Skeletal muscle satellite cell (primary cell): ENCODE measurements around the gene CKS1B. TPM values are rescaled to one million over a fixed set of nuclear protein-coding genes. Genes with fewer than 3 reads are reported as not detected.

Source experiments
- H3K27me3 ChIP-seq: 2 replicates; pipeline ENCODE4 v1.7.0; 2013; ENCODE audit warnings: low read length; ENCODE audit not compliant: control insufficient read depth, insufficient read depth
- H3K36me3 ChIP-seq: 2 replicates; pipeline ENCODE4 v1.7.0; 2013; ENCODE audit warnings: mild to moderate bottlenecking, control low read depth, low read length; ENCODE audit not compliant: insufficient read depth
- H3K4me1 ChIP-seq: 2 replicates; pipeline ENCODE4 v1.7.0; 2013; ENCODE audit warnings: low read length; ENCODE audit not compliant: control insufficient read depth, insufficient read depth
- H3K4me2 ChIP-seq: 2 replicates; pipeline ENCODE4 v1.7.0; 2013; ENCODE audit warnings: mild to moderate bottlenecking, low read length
- H3K4me3 ChIP-seq: 2 replicates; pipeline ENCODE4 v1.7.0; 2013; ENCODE audit warnings: low read length
- H3K9ac ChIP-seq: 2 replicates; pipeline ENCODE4 v1.7.0; 2013; ENCODE audit warnings: mild to moderate bottlenecking, low read depth, low read length, moderate library complexity
- H3K9me3 ChIP-seq: replicated peaks from 2 replicates; pipeline ENCODE4 v1.7.0; 2013; ENCODE audit warnings: mild to moderate bottlenecking, control low read depth, low read length
- total RNA-seq: library from RNA; depleted of rRNA; stranded (reverse); fragments of >200 nt; gene quantifications from 2 replicates; pipeline ENCODE4 v1.2.3, GENCODE V29; 2012; rRNA removed

CKS1B gene
- 51.0 and 66.0 TPM in 2 replicates for total RNA-seq

- no peaks in the 10 kb centered on the region for H3K9me3 ChIP-seq
- peaks cover 5% of the 10 kb centered on the region for H3K36me3 ChIP-seq
- H3K4me1 ChIP-seq = peaks cover 39% of the 10 kb centered on the region
- H3K4me2 ChIP-seq = peak within 1 kb of the TSS; percentile 97
- peak within 1 kb of the TSS; percentile 94 for H3K9ac ChIP-seq
- H3K4me3 ChIP-seq = peak within 1 kb of the TSS; percentile 78
- H3K27me3 ChIP-seq = no peaks in the 10 kb centered on the region
Observed at GRCh38 chr1:154974102-154974807, at the start of gene CKS1B. TSS of gene CKS1B (plus strand) at chr1:154974681. CDS start at chr1:154974746, 65 bp downstream.

GRCh38 chr1:154925335-154926170 lies 48.9 kb upstream of the CKS1B start:
- no peak overlapping the region for H3K9ac ChIP-seq
- H3K9me3 ChIP-seq = no peaks in the 10 kb centered on the region
- peaks cover 37% of the 10 kb centered on the region for H3K36me3 ChIP-seq
- H3K27me3 ChIP-seq = no peaks in the 10 kb centered on the region
- no peaks in the 10 kb centered on the region for H3K4me1 ChIP-seq
- no peak overlapping the region for H3K4me2 ChIP-seq
- no peak overlapping the region for H3K4me3 ChIP-seq

GRCh38 chr1:154926201-154926600 lies 48.3 kb upstream of the CKS1B start:
- Histone ChIP-seq H3K36me3 (peaks cover 37% of the 10 kb centered on the region), H3K27me3 (no peaks in the 10 kb centered on the region), H3K4me1 (no peaks in the 10 kb centered on the region), H3K9me3 (no peaks in the 10 kb centered on the region), H3K4me2 (no peak overlapping the region), H3K4me3 (no peak overlapping the region), H3K9ac (no peak overlapping the region)

DNA sequence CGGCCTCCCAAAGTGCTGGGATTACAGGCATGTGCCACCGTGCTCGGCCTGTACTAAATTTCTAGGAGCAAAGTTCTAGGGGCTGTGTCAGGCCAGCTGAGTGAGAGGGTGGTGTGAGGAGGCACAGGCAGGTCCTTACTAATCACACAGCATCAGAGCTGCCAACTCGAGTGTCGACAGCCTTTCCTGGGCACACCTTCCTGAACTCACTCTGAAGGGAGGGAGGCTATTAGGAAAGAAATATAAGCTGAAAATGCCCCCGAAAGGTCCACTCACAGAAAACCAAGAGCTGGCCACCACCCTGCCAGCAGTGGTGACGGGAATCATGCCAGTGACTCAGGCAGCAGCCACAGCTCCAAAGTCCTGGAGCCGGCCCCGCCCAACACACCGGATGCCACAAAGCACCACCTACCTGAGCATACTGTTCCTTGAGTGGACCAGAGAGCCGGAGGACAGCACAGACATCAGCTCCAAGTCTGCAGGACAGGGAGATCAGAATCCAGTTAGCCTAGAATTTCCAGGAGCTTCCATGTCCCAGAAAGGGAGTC lies 42.5 kb upstream of the CKS1B start:
- Histone ChIP-seq H3K27me3 (no peaks in the 10 kb centered on the region), H3K36me3 (peaks cover 5% of the 10 kb centered on the region), H3K9me3 (no peaks in the 10 kb centered on the region), H3K4me1 (peaks cover 5% of the 10 kb centered on the region), H3K4me2 (no peak overlapping the region), H3K4me3 (no peak overlapping the region), H3K9ac (no peak overlapping the region)

DNA sequence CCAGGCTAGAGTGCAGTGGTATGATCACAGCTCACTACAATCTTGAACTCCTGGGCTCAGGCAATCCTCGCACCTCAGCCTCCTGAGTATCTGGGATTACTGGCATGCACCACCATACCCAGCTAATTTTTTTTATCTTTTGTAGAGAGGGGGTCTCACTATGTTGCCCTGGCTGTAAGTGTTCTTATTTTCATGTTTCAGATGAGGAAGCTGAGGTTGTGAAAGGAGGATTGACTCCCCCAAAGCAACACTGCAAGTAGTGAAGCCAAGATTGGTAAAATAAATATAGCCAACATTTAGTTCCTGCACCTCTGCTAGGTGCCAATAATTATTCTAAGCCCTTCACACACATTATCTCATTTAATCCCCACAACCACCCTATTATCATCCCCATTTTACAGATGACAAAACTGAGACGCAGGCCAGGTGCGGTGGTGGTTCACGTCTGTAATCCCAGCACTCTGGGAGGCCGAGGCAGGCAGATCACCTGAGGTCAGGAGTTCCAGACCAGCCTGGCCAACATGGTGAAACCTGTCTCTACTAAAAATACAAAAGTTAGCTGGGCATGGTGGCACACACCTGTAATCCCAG lies 40.0 kb upstream of the CKS1B start:
- H3K36me3 ChIP-seq = no peaks in the 10 kb centered on the region
- H3K9me3 ChIP-seq = no peaks in the 10 kb centered on the region
- H3K4me1 ChIP-seq = peaks cover 12% of the 10 kb centered on the region
- no peaks in the 10 kb centered on the region for H3K27me3 ChIP-seq
- H3K4me3 ChIP-seq = no peak overlapping the region
- H3K4me2 ChIP-seq = no peak overlapping the region
- H3K9ac ChIP-seq = no peak overlapping the region

- no peaks in the 10 kb centered on the region for H3K9me3 ChIP-seq
- peak overlapping the region; percentile 93 for H3K4me2 ChIP-seq
- peak overlapping the region; percentile 95 for H3K9ac ChIP-seq
- H3K4me3 ChIP-seq = peak overlapping the region; percentile 81
- peaks cover 12% of the 10 kb centered on the region for H3K4me1 ChIP-seq
- no peaks in the 10 kb centered on the region for H3K36me3 ChIP-seq
- H3K27me3 ChIP-seq = no peaks in the 10 kb centered on the region
Observed at GRCh38 chr1:154935749-154936554, 38.5 kb upstream of the CKS1B start.

DNA sequence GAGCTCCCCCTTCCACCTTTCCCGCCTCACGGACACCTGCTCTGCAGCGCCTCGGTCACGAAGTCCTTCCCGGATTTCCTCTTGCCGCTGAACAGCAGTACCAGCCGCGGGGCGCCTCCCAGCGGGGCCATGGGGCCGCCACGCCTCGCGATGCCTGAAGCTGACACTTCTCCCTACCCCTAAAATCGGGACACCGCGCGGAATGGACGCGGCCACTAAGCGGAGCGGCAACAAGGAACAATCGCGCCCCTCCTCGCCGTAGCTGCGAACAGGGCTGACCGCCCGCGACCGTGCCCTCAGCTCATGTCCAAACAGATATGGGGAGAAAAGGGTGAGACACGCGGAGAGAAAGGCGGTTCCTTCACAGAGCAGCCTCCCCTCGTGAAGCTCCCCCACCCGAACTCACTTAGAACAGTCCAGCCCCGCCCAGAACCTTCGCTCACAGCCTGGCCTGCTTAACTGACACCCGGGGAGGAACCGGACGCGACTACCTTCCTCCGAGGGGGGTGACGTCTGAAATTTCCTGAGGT lies 37.9 kb upstream of the CKS1B start, which contains the start of gene PMVK:
PMVK (minus strand) TSS at position 165 of the 530 bp plus-strand sequence; CDS start at position 131, 34 bp downstream.
- H3K4me1 ChIP-seq = peaks cover 12% of the 10 kb centered on the region
- H3K4me2 ChIP-seq = peak within 1 kb of the TSS; percentile 93
- no peaks in the 10 kb centered on the region for H3K36me3 ChIP-seq
- H3K9me3 ChIP-seq = no peaks in the 10 kb centered on the region
- H3K9ac ChIP-seq = peak within 1 kb of the TSS; percentile 95
- peak within 1 kb of the TSS; percentile 81 for H3K4me3 ChIP-seq
- H3K27me3 ChIP-seq = no peaks in the 10 kb centered on the region

DNA sequence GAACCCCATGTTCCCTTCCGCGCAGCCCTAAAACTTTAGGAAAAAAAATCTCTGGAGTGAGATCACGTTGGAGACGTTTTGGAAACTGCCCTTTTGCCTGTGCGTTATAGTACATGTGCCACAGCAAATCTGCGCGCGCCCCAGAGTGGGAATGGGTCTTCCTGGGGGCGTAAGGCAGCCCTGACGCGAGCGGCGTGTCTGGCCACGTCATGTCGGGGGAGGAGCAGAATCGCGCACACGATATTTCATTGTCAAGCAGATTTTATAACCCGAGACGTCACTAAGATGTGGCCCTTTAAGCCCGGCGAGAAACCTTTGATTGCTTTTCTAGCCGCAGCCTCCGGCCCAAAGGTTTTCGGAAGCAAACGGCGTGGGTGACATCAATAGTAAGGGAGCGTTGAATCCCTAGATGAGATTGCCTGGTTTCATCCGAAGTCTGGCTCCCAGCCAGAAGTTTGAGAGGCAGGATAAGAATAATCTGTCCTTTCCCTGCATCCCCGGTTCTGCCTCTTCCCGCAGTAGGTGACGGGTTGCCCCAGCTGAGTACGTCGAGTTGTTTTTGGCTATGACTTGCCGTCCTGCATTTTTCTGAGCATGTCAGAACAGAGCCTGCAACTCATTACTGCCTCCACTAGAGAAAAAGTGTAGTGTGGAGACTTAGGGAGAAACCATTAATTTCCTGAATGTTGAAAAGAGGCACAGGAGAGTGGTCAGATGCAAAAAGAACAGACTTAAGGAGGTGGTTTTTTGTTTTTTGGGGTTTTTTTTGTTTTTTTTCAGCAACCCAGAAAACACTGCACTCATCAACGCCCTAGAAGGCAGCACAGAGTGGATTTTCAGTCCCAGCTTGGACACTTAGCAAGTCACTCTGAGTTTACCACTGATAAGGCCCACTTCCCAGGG lies 37.1 kb upstream of the CKS1B start:
- Histone ChIP-seq H3K4me2 (peak overlapping the region; percentile 93), H3K9me3 (no peaks in the 10 kb centered on the region), H3K36me3 (no peaks in the 10 kb centered on the region), H3K4me1 (peaks cover 12% of the 10 kb centered on the region), H3K9ac (peak overlapping the region; percentile 95), H3K4me3 (peak overlapping the region; percentile 81), H3K27me3 (no peaks in the 10 kb centered on the region)

DNA sequence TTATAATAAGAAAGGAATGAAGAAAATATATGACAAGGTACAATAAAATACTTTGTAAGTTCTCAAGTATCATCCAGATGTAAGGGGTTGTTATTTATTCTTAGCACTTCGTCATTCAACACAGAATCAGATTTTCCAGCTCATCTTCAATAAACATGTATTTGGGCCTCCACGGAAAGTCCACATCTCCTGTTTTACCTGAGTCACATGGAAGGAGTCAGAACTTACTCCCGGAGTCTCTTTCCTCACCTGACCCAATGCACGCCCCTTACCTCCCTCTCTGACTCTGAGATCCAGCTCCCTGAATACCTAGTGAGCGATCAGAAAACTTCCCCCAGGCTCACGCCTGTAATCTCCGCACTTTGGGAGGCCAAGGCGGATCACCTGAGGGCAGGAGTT lies 36.5 kb upstream of the CKS1B start:
- Histone ChIP-seq H3K27me3 (no peaks in the 10 kb centered on the region), H3K4me1 (peaks cover 12% of the 10 kb centered on the region), H3K4me2 (peak overlapping the region; percentile 93), H3K36me3 (no peaks in the 10 kb centered on the region), H3K9ac (peak overlapping the region; percentile 95), H3K9me3 (no peaks in the 10 kb centered on the region), H3K4me3 (peak overlapping the region; percentile 81)
